GM21737 (cell line): ENCODE data around the gene PRSS36.
A peak's percentile ranks its signal among the peaks of the same experiment; 100 is the strongest.
"Not testable (repeated sequence)": the region's sequence is repeated elsewhere in the genome, so short reads cannot be mapped to it uniquely, and the experiment has no call there.

ENCODE experiments used
- ATAC-seq: cut with Tn5 transposase; IDR thresholded peaks from one replicate; pipeline ENCODE4 v1.9.1; 2021; ENCODE audit warnings: mild to moderate bottlenecking, moderate library complexity; ENCODE audit not compliant: unreplicated experiment

PRSS36 gene

DNA sequence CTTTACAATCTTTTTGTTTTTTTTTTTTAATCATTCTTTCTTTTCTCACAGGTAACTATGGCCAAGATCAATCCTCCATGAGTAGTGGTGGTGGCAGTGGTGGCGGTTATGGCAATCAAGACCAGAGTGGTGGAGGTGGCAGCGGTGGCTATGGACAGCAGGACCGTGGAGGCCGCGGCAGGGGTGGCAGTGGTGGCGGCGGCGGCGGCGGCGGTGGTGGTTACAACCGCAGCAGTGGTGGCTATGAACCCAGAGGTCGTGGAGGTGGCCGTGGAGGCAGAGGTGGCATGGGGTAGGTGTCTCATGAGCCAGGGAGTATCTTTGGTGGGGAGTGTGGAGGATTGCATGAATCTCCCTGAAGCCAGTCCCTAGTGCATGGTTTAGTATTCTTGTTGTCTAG is 35.0 kb upstream of the PRSS36 start:
- ATAC-seq: no peak

GRCh38 chr16:31183432-31184428 is 33.9 kb upstream of the PRSS36 start:
- ATAC-seq: no peak

DNA sequence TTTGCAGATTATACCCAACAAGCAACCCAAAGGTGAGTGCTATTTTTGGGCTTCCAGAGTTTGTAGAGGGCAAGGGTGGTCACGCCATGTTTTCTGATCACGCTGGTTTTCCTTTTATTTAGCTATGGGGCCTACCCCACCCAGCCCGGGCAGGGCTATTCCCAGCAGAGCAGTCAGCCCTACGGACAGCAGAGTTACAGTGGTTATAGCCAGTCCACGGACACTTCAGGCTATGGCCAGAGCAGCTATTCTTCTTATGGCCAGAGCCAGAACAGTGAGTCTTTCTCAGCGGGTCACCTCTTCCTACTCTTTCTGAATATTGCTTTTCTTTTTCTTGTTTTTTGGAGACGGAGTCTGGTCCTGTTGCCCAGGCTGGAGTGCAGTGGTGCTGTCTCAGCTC is 32.5 kb upstream of the PRSS36 start:
- no peak for ATAC-seq

GRCh38 chr16:31181102-31181830 is 31.4 kb upstream of the PRSS36 start:
- ATAC-seq: no peak

- ATAC-seq: peak; percentile 56
Measured at GRCh38 chr16:31179747-31180459, 30.0 kb upstream of the PRSS36 start, which contains the start of gene FUS. TSS of gene FUS (plus strand) at chr16:31180139. CDS start at chr16:31180215, 76 bp downstream.

- ATAC-seq: peak; percentile 2
Measured at GRCh38 chr16:31179219-31179746, 29.4 kb upstream of the PRSS36 start.

GRCh38 chr16:31177136-31177535 is 27.3 kb upstream of the PRSS36 start:
- ATAC-seq: no peak

DNA sequence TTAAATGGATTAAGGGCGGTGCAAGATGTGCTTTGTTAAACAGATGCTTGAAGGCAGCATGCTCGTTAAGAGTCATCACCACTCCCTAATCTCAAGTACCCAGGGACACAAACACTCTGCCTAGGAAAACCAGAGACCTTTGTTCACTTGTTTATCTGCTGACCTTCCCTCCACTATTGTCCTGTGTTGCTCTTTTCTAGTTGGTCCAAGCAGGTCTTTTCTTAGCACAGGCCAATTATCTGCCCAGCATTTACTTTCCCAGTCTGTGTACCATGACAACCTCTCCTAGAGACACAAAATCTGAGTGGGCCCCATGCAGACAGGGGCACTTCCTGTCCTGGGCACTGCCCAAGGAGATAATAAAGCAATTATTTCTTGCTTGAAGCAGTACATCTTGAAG is 20.2 kb upstream of the PRSS36 start:
- not testable (repeated sequence) for ATAC-seq

DNA sequence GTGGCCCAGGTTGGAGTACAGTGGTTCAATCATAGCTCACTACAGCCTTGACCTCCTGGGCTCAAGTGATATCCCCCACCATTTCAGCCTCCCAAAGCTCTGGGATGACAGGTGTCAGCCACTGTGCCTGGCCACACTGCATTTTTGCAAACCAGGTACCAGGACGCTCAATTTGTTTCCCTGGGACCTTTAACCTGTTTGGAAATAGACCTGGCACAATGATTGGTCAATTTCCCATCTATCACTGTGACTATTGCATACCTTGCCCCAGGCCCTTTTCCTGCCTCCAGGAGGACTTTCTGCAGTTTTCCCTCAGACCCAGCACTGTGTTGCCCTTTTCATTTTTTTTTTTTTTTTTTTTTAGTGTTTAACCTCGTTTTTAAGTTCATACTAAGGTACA is 19.0 kb upstream of the PRSS36 start:
- ATAC-seq: no peak

GRCh38 chr16:31167315-31167714 is 17.4 kb upstream of the PRSS36 start:
- ATAC-seq: no peak

GRCh38 chr16:31157136-31157535 is 7.3 kb upstream of the PRSS36 start:
- ATAC-seq: no peak

GRCh38 chr16:31150976-31151375 is 1.1 kb upstream of the PRSS36 start:
- not testable (repeated sequence) for ATAC-seq

DNA sequence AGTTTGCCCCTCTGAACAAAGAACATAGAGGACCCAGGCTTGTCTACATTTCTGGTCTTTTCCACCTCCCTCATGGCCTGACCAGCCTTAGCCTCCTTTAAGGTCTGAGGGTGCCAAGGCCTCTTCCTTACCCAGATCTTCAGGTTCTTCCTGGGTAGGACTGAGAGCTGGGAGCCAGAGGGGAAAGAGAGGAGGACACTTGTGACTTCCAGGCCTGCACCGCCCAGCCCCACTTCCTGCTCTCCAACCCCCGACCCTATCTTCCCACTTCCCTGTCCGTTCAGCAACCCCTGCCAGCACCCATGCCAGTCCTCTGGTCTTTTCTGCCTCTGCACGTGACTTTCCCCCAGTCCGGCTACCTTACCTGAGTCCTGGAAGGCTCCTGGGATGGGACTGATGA is 534 bp downstream of the PRSS36 start:
- no peak for ATAC-seq

DNA sequence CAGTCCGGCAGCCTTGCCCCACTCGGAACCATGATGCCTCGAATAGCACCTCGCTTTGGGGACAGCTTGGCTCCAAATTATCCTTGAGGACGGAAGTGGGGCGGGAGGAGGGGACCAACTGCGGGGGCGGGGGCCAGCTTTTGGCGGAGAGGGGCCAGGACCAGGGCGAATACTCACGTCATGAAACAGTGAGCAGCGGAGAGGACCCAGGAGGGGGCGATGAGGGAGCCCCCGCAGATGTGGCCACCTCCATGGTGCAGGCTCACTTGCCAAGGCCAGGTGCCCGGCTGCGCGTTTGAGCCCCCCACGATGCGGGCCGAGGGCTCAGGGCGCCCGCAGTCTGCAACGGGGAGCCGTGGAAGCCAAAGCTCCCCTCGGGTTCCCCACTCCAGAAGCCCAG is 970 bp downstream of the PRSS36 start:
- no peak for ATAC-seq

DNA sequence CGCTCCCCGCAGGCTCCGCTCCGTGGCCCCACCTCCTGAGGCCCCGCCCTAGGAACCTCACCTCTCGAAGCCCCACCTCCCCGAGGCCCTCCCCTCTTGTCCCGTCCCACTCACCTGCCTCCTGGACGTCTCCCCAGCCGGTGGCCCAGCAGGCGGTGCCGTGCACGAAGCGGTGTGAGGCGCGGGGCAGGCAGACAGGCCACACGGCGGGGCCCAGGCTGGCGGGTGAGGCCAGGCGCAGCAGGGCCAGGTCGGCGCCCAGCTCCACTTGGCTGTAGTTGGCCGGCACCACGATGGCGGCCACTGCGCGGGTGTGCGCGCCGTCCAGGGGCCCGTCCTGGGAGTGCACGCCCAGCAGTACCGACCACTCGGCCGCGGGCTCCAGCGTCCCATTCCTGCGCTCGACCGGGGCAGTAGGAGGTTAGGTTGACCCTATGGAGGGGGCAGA is 1.6 kb downstream of the PRSS36 start:
- ATAC-seq: no peak

DNA sequence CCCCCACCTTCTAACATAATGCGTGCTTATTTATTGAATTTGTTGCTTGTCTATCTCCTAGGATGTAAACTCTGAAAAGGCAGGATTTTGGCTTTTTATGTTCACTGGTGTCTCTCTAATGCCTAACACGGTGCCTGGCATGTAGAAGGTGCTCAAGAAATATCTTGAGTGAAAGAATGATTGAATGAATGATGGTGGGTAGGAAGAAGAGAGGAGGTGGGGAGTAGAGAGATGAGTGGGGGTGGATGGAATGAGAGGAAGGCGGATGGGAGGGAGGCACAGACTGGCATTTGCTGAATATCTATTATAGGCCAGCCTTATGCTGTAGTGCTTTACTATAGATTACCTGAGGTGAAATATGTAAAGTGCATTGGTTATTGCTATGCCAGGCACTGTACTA is 2.3 kb downstream of the PRSS36 start:
- ATAC-seq: no peak

DNA sequence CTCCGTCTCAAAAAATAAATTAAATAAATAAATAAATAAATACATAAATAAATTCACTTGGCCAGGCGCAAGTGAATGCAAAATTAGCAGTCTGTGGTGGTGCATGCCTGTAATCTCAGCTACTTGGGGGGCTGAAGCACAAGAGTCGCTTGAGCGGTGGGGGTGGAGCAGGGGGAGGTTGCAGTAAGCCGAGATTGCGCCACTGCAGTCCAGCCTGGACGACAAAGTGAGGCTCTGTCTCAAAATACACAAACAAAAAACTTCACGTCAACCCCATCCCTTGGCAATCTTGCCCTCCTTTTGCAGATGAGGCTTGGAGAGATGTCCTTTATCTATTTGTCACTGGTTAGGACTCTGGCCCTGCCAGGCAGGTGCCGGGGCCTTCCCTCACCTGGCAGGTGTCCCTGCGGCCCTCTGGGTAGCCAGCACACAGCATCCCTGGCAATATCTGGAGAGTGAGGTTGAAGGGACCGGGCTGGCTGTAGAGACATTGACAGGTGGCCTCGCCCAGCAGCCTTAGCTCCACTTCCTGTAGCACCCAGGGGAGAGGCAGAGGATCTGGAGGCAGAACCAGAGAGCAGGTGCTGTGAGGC is 4.4 kb downstream of the PRSS36 start:
- no peak for ATAC-seq

- ATAC-seq: not testable (repeated sequence)
Measured at GRCh38 chr16:31144418-31144817, 5.4 kb downstream of the PRSS36 start.

DNA sequence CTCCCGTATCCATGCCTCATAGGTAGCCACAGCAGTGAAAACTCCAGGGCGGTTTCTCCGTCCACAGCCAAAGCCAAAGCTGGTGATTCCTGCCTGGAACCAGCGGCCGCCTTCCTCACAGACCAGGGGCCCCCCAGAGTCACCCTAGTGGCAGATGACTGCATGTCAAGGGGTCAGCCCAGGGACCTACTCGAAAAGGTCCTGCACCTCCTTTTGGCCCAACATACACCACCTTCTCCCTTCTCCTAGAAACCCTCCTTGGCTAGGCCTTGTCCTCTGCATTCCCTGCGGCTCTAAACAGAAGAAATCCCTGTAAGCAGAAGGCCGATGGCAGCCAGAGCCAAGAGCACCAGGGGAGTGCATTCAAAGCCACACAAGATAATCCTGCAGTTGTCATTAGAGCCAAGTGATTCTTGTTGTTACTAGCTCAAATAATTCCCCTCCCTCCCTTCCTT is 6.1 kb downstream of the PRSS36 start:
- ATAC-seq: no peak

DNA sequence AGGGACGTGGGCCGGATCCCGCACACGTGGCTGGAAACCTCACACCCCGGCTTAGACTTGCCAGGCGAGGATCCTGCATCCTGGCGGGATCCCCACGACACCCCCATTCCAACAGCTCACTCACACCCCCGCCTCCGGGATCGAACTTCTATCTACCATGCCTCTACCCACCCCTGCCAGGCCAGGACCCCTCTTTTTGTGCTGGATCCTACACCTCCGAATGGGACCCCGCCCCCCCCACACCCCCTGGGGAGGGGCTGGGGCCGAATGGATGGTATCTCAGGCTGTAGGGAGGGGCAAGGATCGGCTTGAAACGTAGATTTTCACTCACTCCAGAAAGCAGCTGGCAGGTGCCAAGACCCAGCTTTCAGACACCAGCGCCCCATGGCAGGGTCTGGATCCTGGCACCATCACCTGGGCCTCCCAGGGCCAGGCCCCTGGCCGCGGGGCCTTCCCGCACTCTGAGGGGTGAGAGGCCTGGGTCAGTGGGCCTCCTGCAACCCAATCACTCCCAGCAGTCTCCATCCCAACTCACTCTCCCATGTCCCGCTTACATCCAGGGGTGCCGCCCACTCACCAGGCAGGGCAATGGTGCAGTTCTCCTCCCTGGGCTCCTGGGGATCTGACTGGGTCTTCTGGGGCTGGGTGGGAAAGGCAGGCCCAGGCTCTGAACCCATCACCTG is 6.7 kb downstream of the PRSS36 start:
- ATAC-seq: no peak
